NCI-H1694 (cell line): ENCODE results near the gene TCF4.
A peak's percentile ranks its signal among the peaks of the same experiment; 100 is the strongest.

Experiments
- DNase-seq: peaks from one replicate; lab custom pipeline; 2025; lab: John Stamatoyannopoulos, UW

Gene TCF4

DNA sequence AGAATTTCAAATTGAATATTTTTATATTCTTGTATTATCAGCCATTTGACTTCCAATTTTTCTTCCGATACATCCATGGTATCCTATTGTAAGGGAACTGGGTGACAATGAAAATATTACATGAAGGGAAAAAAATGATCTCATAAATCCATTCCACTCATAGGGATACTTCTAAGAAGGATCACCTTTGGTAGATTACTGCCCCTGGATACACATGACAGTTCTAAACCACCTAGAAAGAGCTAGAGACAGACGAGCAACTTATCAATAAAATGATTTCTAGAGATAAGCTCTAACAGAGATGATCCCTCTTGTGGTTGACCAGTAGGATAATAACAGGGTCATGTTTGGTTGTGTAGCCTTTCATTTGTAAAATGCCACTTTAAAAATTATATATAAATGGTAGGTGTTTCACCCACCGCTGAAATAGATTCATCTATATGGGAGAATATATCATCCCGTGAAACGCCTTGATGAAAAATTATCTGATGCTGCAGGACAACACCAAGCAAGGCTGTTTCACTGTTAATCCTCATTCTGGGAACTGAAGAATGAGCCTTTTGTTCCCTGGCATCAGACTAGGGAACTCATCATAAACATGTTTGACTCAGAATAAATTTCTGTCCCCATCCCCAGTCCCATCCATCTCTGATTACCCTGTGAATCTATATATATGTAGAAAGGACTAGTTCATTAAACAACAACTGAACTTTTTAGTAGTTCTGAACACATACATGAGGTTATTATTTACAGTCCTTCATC lies 180.0 kb downstream of the TCF4 start:
- no peak for DNase-seq

DNA sequence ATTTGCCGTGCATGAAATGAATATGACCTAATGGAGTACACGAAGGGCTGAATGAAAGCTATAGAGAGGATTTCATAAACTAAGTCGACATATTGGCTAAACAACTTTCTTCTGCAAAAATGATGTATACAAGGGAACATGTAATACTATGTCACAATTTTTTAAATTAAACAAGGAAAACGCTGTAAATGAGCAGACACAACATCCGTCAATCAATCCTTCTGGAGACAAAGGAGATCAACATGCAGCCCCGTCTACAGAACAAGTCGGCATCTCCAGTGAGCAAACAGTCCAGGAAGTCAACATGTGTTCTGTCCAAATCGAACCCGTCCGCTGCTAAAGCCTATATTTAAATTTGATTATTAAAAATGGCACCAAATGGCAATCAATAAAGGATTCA lies 180.8 kb downstream of the TCF4 start:
- no peak for DNase-seq

DNA sequence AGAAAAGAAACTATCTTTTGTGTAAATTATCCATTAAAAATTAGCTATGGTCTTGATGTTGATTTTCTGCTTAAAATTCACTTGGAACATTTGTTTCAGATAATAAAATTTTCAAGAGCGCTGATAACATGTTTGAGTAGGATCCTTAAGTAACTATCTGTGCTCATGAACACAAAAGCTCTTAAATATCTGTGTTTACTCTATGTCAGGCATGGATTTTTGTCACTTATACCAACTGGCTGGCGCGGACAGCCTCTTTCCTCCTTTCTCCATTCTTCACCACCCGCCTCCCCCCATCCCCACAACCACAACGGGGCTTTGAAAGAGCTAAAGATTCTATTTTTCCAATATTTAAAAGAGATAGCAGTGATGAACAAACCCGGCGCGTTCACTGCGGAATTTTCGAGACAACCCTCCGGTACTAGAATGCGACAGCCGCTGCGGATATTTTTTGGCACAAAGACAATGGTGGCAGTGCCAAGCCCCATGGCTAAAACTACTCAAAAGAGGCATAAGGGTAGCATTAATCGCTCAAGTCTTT lies 181.5 kb downstream of the TCF4 start:
- DNase-seq, result peak; percentile 69

DNA sequence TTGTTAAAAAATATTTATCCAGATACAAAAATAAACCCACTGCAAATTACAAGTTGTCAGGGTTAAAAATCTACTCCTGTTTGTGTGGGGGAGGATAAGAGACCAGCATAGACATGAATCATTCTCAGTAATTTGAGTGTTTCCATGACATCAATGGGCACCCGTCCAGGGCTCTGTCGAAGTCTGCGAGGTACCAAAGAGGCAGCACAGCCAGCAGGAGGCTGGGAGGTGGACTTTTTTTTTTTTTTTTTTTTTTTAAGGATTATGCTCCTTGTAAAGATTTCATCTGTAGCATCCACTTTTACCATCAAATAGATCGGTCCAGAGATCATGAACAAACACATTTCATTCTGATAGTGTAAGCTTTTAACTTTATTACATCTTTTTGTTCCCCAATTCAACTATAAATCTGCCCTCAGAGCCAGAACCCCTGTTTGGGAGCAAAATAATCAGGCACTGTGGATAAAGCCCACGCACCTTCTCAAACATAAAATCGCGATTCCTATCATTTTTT lies 182.0 kb downstream of the TCF4 start:
- peak; percentile 93 for DNase-seq

DNA sequence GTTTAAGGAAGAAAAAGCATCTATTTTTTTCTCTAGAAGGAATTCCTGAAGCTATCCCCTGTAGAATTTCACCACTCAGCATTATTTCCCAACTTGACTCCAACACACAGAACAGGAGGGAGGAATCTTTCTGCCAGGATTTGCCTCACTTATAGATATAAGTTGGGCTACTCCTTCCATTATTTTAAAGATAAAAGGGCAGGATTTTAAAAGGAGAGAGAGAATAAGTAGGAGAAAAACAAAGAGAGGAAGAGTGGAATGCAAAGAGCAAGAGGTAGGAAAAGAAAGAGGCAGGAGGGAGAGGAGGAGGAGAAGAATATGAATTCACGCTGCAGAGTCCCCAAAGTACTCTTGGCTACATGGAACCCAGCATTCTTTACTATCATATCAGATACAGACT lies 182.5 kb downstream of the TCF4 start:
- DNase-seq, result no peak

DNA sequence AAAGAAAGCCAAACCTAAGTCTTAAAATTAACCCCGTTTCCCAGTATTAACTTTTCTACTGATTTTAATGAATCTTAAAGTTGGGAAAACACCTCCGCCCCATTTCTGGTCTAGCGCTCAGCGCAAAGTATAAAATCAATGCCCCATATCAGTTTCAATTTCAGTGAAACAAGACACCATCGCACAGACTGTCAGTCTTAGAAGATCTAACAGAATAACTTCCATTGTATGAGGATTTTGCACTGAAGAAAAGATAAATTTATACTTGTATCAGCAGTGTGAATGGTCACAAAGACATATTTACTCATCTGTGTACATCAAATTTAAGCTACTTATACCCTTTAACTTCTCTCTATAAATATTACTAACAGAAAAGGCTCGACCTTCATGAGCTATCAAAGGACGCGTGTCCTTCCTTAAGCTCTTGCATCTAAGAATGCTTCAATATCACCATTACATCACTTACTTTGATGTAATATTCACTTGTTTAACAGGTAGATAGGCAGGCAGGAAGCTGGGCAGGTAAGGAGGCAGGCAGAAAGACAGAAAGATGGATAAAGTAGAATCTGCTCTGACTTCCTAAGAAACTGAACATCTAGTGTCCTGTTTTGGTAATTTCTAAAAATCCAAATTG lies 183.0 kb downstream of the TCF4 start:
- no peak for DNase-seq

DNA sequence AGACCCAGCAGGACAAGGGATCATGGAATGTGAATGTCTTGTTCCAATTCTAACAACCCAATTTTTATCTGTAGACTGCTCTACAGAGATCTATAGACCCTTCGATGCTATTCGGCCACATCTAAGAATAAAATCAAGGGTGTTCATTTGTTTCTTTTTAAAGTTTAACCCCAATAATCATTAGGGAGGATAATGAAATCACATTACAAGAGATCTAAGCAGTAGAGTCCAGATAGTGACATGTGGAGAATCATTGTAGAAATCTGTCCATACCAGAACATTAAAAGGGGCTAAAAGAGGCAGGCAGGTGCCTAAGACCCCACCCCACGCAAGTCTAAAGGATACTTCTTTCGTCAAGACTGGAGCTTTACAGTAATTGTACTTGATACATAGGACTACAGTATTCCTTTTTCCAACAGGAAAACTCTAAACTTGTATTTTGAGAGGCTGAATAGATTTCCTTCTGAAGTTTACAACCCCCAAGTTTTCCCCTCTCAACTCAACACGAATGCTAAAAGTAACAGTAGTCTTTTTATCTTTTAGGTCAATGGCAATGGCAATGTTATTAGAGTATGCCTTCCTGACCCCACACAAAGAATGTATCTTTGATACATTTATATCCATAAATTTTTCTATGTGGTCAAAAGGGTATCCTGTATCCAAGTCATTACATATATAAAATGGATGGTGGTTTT lies 183.7 kb downstream of the TCF4 start:
- DNase-seq, result no peak

DNA sequence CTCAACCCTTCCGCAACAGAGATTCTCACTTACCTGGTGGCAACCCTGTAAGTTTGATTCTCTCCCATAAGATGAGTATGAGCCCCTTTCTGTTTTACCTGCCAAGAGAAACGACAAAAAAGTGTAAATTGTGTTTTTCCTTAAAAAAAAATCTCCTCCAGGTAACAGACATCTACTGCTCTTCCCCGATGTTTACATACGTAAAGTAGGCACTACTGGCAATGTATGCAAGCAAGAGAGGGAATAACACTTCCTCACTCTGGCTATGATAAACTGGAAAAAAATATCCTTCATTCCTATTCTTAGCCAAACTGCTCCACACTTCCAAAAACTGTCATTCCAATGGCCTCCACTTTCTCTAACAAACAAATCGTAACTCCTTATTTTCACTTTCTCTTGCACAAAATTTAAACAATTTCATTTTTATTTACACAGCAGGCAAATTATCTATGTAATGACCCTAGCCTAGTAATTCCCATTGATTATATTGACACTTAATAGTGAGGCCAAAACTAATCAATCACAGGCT lies 184.5 kb downstream of the TCF4 start:
- DNase-seq, result no peak

DNA sequence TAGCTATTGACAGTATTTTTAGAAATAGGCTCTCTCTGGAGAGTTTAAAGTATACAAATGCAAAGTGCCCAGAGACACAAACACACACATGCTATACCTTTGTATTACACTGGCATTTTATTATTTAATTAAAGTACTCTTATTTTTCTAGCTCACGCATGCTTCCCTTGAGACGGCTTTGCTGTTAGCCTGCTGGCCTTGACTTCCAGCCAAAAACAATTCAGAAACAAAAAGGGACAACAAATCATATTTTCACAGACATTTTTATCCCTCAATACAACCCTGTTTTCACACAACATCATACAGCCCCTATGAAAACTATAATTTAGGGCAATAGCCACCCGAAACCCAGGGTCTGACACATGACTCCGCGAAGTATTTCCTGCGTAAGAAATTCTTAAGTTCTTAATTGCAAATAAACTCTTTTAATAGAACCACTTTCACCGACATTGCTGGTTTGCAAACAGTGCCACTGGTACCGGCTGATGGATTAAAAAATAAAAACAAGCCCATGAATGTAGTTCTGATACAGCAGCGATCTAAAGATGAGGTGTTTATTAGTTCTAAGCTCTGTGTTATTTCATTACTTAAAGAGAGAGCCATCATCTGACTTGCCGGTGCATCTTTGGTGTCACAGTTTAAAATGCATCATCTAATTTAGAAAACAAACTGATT lies 185.1 kb downstream of the TCF4 start:
- no peak for DNase-seq

DNA sequence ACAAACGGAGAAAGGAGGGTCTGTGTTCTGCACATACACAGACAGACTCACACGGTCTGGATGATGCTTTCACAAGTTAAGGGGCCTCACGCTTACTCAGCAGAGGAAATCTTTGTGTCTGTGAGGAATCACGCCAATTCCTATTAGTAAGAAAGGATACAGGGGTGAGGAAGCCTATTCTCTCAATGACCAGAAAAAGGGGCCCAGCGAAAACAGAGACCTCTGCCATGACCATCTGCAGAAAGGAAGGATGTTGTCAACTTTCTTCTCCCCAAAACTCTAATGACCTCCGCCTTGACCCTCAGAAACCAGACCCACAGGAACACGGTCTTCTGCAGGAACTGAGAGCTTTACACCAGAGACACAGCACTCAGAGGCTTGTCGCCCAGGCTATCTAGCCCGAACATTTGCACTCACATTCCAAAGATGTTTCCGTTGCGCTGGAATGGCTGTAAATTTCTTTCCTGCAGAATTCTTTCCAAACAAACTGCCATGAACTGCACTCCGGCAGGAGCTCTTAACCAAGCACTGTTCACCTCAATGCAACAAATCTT lies 186.3 kb downstream of the TCF4 start:
- DNase-seq, result no peak

DNA sequence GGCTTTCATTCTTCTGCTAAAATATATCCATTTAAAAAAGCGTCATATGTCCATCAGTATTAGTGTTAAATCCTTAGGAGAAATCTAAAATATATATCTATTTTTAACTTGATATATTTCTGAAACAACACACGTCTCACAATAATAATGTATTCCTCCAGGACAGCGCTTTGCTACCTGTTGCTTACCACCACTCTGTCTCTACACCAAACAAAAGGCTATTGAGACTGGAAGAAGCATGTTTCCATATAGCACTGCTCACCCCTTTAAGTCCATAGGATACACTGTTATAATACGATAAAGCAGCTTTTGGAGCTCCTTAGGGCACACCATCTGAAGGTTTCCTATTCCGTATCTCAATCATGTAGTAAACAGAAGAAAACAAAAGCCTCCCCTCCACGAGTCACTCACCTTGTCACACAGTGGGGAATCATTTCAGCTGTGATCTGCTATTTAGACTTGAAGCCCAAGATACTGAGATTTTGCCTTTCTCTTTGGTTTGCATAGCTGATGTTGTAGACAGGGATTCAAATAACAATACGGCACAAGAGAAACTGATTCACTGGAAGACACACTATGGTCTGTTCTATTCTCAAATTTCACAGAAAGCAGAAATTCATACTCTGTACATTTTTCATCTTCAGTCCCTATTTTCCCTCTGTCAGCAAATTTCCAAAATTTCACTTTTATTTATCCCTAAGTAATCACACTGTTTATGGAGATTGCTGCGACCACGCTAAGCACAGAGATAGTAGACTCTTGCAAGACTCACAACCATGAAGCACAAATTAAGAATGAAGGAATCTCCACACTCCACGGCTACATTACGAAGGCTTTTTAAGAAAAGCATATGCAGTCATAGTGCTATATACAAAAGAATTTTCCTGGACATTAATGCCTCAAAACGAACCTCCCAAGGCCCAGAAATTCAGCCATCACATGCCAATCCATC lies 187.1 kb downstream of the TCF4 start:
- no peak for DNase-seq

DNA sequence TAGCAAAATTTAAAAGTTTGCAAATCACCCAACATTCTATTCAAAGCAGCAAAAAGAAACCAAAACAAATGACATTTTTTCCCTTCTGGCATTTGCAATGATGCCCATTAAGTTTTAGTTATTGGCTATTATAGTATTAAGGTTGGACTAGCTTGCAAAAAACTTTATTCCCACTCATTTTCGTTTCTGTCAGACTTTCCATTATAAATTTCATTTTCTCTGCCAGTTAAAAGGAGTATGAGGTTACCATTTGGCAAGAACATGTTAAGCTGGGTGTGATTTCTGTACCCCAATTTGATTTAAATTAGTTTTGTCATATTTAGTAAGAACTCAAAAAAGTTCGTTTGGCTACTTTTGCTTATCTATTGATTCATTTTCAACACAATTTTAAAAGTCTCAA lies 187.9 kb downstream of the TCF4 start:
- DNase-seq, result no peak

DNA sequence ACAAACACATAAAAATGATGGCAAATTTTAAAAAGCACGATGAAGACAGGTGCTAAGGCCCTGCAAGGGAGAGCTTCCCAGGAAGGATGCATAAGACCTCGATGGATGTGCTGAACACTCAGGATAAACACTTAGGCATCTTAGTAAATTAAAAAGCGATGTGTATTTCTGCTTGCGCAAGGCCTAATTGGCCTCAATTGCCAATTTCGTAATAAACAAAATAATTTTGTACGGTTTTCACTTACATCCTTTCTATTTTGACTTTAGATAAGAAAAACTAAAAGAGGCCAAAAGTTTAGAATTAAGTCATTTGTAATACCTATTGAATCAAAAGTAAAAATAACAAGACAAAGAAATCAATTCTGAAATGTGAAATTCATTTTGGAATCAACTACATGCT lies 189.1 kb downstream of the TCF4 start:
- no peak for DNase-seq

DNA sequence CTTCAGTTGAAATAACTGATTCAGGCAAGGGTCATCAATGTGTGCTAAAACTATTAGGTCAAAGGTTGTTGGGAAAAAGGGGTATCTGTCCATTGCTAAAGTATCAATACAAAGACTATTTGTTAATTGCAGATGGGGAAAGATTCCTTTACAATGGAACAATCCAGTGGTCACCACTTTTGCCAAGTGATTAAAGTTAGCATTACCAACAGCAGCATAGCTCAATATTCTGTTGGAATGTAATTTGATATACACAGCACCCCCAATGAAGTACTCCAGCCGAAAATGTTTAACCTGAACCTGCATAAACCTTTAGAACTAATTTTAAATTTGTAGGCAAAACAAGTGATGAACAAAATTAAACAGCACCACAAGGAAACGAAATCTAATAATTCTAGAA lies 191.0 kb downstream of the TCF4 start:
- no peak for DNase-seq

DNA sequence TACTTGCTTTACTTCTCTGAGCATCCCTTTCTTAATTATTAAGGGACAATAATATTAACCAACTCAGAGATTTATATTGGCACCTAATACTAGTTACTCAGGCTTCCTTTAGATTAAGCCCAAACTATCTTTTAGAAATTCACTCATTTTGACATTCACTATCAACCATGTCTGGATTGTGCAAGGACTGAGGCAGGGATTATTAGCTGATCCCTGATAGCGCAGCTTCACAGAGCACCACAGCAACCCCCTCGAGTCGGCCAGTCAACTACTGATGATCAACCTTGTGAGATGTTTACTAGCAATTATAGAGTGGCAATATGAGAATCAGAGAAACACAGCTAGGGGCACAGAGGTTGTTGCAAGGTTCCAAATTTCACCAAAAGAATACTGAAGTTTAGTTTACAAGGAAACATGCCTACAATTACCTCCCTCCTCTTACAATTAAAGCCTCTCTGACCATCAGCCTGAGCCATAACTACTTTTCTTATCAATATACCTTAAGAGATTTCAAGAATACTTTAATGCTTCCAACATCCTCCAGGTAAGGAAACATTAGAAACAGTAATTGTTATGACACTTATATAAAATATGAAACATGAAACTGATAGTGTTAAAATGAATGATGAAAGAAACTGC lies 191.6 kb downstream of the TCF4 start:
- no peak for DNase-seq

DNA sequence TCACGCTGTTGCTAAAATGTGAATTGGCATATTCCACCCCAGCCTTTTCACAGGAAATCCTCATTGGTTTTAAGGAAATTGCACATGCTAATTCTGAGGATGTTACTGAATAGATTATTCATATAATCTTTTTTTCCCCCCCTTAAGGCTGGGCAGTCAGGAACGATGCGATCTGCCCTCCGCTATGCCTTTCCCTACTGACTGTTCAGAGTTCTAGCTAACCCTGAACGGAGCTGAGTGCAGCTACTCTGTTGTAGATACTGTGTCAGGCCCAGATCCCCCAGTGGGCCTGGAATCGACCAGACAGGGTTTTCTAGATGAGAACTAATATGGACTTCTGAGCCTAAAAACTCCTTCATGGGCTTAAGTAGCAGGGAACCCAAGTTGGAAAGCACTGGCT lies 192.2 kb downstream of the TCF4 start:
- no peak for DNase-seq

DNA sequence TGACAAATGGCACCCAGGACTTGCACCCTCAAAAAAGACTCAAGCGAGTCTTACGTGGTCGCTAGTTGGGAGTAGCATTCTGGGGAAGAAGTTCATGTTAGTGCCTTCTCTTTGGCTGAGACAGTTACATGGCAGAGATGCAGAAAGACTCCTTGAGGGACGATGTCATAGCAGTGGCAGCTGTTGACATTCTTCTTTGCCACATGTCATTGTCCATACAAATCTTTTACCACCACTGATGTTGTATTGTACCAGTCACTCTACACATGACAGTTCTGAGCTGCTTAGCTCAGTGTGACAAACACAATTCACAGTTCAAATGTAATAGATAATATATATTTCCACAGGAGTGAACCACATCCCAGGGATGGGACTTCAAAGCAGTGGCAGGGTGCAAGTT lies 197.1 kb downstream of the TCF4 start:
- DNase-seq, result no peak

DNA sequence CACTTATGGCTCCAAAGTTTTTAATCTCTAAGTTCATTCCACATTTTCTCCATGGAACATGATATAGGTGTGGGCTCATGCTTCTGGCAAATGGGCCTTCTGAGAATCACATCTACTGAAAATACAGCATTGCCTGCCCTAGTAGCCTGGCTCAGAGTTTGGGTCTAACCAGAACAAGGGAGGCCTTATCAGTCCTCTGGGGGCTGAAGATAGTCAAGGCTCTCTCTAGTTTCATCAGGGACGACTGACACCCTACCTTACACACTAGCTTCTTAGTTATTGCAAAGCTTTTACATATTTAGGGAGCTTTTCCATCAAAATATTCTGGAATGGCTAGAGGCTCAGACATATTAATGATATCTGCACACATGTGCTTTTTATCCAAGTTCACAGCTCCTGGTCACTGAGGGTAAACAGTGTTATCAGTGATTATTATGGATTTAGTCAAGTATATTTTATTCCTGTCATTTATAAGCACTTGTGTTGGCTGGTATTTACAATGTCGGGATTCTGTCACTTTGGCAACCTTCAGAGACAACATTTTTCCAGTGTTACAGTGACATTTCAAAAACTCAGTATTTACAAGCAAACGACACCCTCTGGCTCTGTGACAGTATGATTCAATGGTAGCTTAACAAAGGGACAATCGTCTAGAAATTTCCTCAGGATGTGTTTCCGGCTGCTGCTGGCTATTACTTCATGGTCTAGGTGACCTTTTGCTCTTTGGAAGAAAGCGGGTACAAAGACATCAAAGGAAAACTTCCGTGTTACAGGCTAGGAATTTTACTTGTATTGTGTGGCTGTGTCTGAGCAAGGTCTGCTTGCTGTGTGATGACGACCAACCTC lies 200.6 kb downstream of the TCF4 start:
- DNase-seq, result no peak

DNA sequence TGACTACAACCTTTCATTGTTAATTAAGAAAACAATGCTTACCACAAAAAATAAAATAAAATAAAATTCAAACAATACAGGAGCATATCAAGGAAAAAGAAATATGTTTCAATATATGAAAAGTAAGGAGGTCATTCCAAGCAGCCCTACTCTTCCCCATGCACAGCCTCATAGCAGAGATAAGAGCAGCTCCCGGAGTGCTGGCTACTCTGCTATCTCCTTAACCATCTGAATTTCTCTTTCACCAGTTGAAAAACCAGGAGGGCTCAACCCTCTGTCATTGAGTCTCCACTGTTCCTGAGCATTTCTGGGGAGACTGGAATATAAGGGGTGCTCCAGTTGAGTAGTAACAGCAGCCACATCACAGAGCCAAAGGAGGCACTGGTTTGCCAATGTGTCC lies 201.4 kb downstream of the TCF4 start:
- DNase-seq, result no peak
